ENCODE results near the gene RABEP2. TPM values are rescaled to one million over a fixed set of nuclear protein-coding genes. Genes with fewer than 3 reads are reported as not detected.
"Not testable (repeated sequence)": the region's sequence is repeated elsewhere in the genome, so short reads cannot be mapped to it uniquely, and the experiment has no call there.

The RABEP2 gene
- polyA plus RNA-seq, 2 of the 4 experiments (the other 2 are of a cell fraction) = 6.0 to 13.7 TPM

GRCh38 chr16:28872952-28873351 is 52.1 kb downstream of the RABEP2 start:
- Histone ChIP-seq H3K27ac (no peak overlapping the region), H3K4me2 (no peak overlapping the region), H3K9me3 (no peaks in the 10 kb centered on the region), H3K4me1 (peaks cover 10% of the 10 kb centered on the region; the same call in 1 of the 3 replicates), H3K4me3 (no peak overlapping the region)
- ChIA-PET POLR2A (interaction anchor here (2.4 kb wide), 1 partner anchor 10 kb away, joined by 9 read pairs; the partner anchor contains the start of gene SH2B1), CTCF (interaction anchor here (0.7 to 17.8 kb wide), 9 partner anchors 8 to 73 kb away, joined by 3 to 190 read pairs (median 6); partner anchors contain the start of gene NFATC2IP)
- no peak for FAIRE-seq
- no peak for DNase-seq (ENCODE audit: low read depth in 1 of 2, low spot score in 1 of 2)
- ATAC-seq = no peak
- 93% methylated on average over 14 of the region's 15 CpGs for WGBS (ENCODE audit: missing lambda C conversion rate)
- TF ChIP-seq HEYL (CRISPR knock-in tag; IDR thresholded peaks at IDR 0.05) (no peak), CHD2 (IDR thresholded peaks at IDR 0.05; ENCODE audit: low read length, partially characterized antibody) (no peak), USF2 (IDR thresholded peaks at IDR 0.05) (no peak), BCL3 (IDR thresholded peaks at IDR 0.05) (no peak), FOXS1 (CRISPR knock-in tag; IDR thresholded peaks at IDR 0.05) (no peak), ELK1 (IDR thresholded peaks at IDR 0.05; ENCODE audit: low read depth, low read length) (no peak), RFX5 (IDR thresholded peaks at IDR 0.05) (no peak), MAZ (IDR thresholded peaks at IDR 0.05; ENCODE audit: borderline replicate concordance, low read depth, low read length) (no peak), HMGXB4 (CRISPR knock-in tag; IDR thresholded peaks at IDR 0.05; ENCODE audit: borderline replicate concordance) (no peak), ESRRA (IDR thresholded peaks at IDR 0.05; ENCODE audit: borderline replicate concordance, low read length) (no peak), HOXA7 (CRISPR knock-in tag; IDR thresholded peaks at IDR 0.05) (no peak)

GRCh38 chr16:28869201-28869600 is 55.8 kb downstream of the RABEP2 start:
- ChIA-PET CTCF (interaction anchor here (0.8 to 17.8 kb wide), 3 partner anchors 10 to 77 kb away, joined by 3 to 190 read pairs (median 6); partner anchors contain the start of genes ATP2A1 and NFATC2IP), POLR2A (no interaction called here)
- ATAC-seq (no peak), FAIRE-seq (no peak), DNase-seq (ENCODE audit: low read depth in 1 of 2, low spot score in 1 of 2) (no peak)
- H3K9me3 ChIP-seq = no peaks in the 10 kb centered on the region
- TF ChIP-seq CTCF (IDR thresholded peaks at IDR 0.05) (no peak), NR3C1 (IDR thresholded peaks at IDR 0.05) (no peak), EHMT2 (IDR thresholded peaks at IDR 0.05; ENCODE audit: low read depth) (no peak), ZC3H11A (IDR thresholded peaks at IDR 0.05) (no peak), CHD2 (IDR thresholded peaks at IDR 0.05; ENCODE audit: low read length, partially characterized antibody) (no peak), ESRRA (IDR thresholded peaks at IDR 0.05; ENCODE audit: borderline replicate concordance, low read length) (no peak), ZNF302 (CRISPR knock-in tag; IDR thresholded peaks at IDR 0.05) (no peak), RNF2 (IDR thresholded peaks at IDR 0.05; ENCODE audit: borderline replicate concordance, low read depth) (no peak), BHLHE40 (IDR thresholded peaks at IDR 0.05; ENCODE audit: low read depth, low read length) (no peak), PBX3 (IDR thresholded peaks at IDR 0.05) (no peak), MAX (IDR thresholded peaks at IDR 0.05) (no peak)
- 95% methylated on average over 11 of the region's 11 CpGs for WGBS (ENCODE audit: missing lambda C conversion rate)
- H3K27ac ChIP-seq = no peak overlapping the region
- no peak overlapping the region for H3K4me3 ChIP-seq
- peaks cover 7% of the 10 kb centered on the region; the same call in 2 of the 3 replicates for H3K4me1 ChIP-seq
- H3K4me2 ChIP-seq = no peak overlapping the region

- H3K4me2 ChIP-seq; H3K27ac ChIP-seq; POLR2A ChIA-PET; H3K9me3 ChIP-seq; DNase-seq (ENCODE audit: low read depth in 1 of 2, low spot score in 1 of 2); ATAC-seq; H3K4me3 ChIP-seq; H3K4me1 ChIP-seq; FAIRE-seq: not testable (repeated sequence)
- 94% methylated on average over 9 of the region's 9 CpGs for WGBS (ENCODE audit: missing lambda C conversion rate)
- CTCF ChIA-PET = interaction anchor here (1.2 to 17.8 kb wide), 2 partner anchors 11 to 78 kb away, joined by 3 to 190 read pairs; partner anchors contain the start of gene NFATC2IP
These were observed 57.4 kb downstream of the RABEP2 start for GRCh38 chr16:28867646-28868045.

All from A549 (cell line).